ENCODE data around the gene BCAS1.

Gene BCAS1

GRCh38 chr20:54043076-54043967, 27.1 kb downstream of the BCAS1 start:
- H3K4me2 ChIP-seq (ENCODE audit: low read length): no peak overlapping the region
- no peak overlapping the region for H3K9ac ChIP-seq (ENCODE audit: low read length)
- H3K36me3 ChIP-seq (ENCODE audit: insufficient read depth, low read length): no peaks in the 10 kb centered on the region
- H3K4me1 ChIP-seq (ENCODE audit: insufficient read depth, low read length, severe bottlenecking): no peaks in the 10 kb centered on the region
- no peak overlapping the region for H3K4me3 ChIP-seq (ENCODE audit: low read depth, low read length, poor library complexity, severe bottlenecking)
- H3K27ac ChIP-seq (ENCODE audit: low read depth, low read length, poor library complexity, severe bottlenecking): no peak overlapping the region
- TF ChIP-seq CTCF (IDR thresholded peaks at IDR 0.05; ENCODE audit: low read length): no peak
- TF ChIP-seq EZH2 (IDR thresholded peaks at IDR 0.05; ENCODE audit: borderline replicate concordance, low read length): no peak
- no peaks in the 10 kb centered on the region for H3F3A ChIP-seq (ENCODE audit: insufficient read depth, low read length)
- no peaks in the 10 kb centered on the region for H3K9me2 ChIP-seq (ENCODE audit: low read depth, low read length)
- no peaks in the 10 kb centered on the region for H3K9me3 ChIP-seq (ENCODE audit: low read length)
- no peaks in the 10 kb centered on the region for H3K79me2 ChIP-seq (ENCODE audit: insufficient read depth, low read length)
- H4K20me1 ChIP-seq (ENCODE audit: insufficient read depth, low read length): no peaks in the 10 kb centered on the region
- H3K27me3 ChIP-seq (ENCODE audit: insufficient read depth, low read length): no peaks in the 10 kb centered on the region
- no peak overlapping the region for H2AFZ ChIP-seq (ENCODE audit: low read length)

DNA sequence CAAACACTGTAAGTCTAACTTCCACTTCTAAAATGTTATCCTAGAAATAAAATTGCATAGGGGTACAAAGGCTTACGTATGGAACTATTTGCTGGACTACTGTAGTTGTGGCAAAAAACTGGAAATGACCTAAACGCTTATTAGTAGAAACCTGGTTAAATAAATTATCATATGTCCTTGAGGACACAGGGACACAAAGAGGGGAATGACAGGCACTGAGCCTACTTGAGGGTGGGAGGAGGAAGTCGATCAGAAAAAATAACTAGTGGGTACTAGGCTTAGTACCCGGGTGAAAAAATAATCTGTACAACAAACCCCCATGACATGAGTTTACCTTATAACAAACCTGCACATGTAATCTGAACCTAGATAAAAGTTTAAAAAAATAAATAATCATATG, 28.4 kb downstream of the BCAS1 start:
- TF ChIP-seq EZH2 (IDR thresholded peaks at IDR 0.05; ENCODE audit: borderline replicate concordance, low read length): no peak
- Histone ChIP-seq H2AFZ (ENCODE audit: low read length) (no peak overlapping the region), H3K27me3 (ENCODE audit: insufficient read depth, low read length) (no peaks in the 10 kb centered on the region), H3K4me1 (ENCODE audit: insufficient read depth, low read length, severe bottlenecking) (no peaks in the 10 kb centered on the region), H3K9me2 (ENCODE audit: low read depth, low read length) (no peaks in the 10 kb centered on the region), H3K9me3 (ENCODE audit: low read length) (no peaks in the 10 kb centered on the region), H3K4me3 (ENCODE audit: low read depth, low read length, poor library complexity, severe bottlenecking) (no peak overlapping the region), H3F3A (ENCODE audit: insufficient read depth, low read length) (no peaks in the 10 kb centered on the region), H3K9ac (ENCODE audit: low read length) (no peak overlapping the region), H3K27ac (ENCODE audit: low read depth, low read length, poor library complexity, severe bottlenecking) (no peak overlapping the region), H4K20me1 (ENCODE audit: insufficient read depth, low read length) (no peaks in the 10 kb centered on the region), H3K36me3 (ENCODE audit: insufficient read depth, low read length) (no peaks in the 10 kb centered on the region), H3K4me2 (ENCODE audit: low read length) (no peak overlapping the region), H3K79me2 (ENCODE audit: insufficient read depth, low read length) (no peaks in the 10 kb centered on the region)

DNA sequence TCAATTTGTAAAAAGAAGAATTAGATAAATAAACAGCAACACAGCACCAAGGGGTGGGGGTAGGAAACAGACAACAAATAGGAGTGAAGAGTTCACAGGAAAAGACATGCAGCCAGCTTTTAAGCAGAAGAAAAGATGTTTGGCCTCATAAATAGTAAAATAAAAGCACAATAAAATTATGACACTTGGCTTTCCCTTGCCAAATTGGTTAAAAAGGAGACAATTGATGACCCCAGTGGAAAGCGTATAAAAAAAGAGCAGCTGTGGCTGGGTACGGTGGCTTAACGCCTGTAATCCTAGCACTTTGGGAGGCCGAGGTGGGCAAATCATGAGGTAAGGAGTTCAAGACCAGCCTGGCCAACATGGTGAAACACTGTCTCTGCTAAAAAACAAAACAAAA, 29.1 kb downstream of the BCAS1 start:
- H3K4me3 ChIP-seq (ENCODE audit: low read depth, low read length, poor library complexity, severe bottlenecking): no peak overlapping the region
- H3K9me2 ChIP-seq (ENCODE audit: low read depth, low read length): no peaks in the 10 kb centered on the region
- no peaks in the 10 kb centered on the region for H4K20me1 ChIP-seq (ENCODE audit: insufficient read depth, low read length)
- H3K4me2 ChIP-seq (ENCODE audit: low read length): no peak overlapping the region
- no peaks in the 10 kb centered on the region for H3K36me3 ChIP-seq (ENCODE audit: insufficient read depth, low read length)
- H3K4me1 ChIP-seq (ENCODE audit: insufficient read depth, low read length, severe bottlenecking): no peaks in the 10 kb centered on the region
- H3K27ac ChIP-seq (ENCODE audit: low read depth, low read length, poor library complexity, severe bottlenecking): no peak overlapping the region
- no peaks in the 10 kb centered on the region for H3K27me3 ChIP-seq (ENCODE audit: insufficient read depth, low read length)
- H3K9ac ChIP-seq (ENCODE audit: low read length): no peak overlapping the region
- H3K79me2 ChIP-seq (ENCODE audit: insufficient read depth, low read length): no peaks in the 10 kb centered on the region
- H3F3A ChIP-seq (ENCODE audit: insufficient read depth, low read length): no peaks in the 10 kb centered on the region
- no peaks in the 10 kb centered on the region for H3K9me3 ChIP-seq (ENCODE audit: low read length)
- no peak for TF ChIP-seq CTCF (IDR thresholded peaks at IDR 0.05; ENCODE audit: low read length)
- no peak for TF ChIP-seq EZH2 (IDR thresholded peaks at IDR 0.05; ENCODE audit: borderline replicate concordance, low read length)
- no peak overlapping the region for H2AFZ ChIP-seq (ENCODE audit: low read length)

DNA sequence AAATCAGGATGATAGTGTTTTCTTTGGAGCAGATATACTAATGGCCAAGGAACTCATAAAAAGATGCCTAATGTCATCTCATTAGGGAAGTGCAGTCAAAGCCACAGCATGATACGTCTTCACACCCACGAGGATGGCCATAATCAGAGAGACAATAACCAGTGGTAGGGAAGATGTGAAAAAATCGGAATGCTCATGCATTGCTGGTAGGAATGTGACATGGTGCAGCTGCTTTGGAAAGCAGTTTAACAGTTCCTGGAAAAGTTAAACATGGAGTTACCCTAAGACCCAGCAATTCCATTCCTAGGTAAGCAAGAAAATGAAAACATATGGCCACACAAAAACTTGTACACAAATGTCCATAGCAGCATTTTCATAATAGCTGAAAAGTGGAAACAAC, 29.9 kb downstream of the BCAS1 start:
- Histone ChIP-seq H3K27ac (ENCODE audit: low read depth, low read length, poor library complexity, severe bottlenecking) (no peak overlapping the region), H3F3A (ENCODE audit: insufficient read depth, low read length) (no peaks in the 10 kb centered on the region), H3K36me3 (ENCODE audit: insufficient read depth, low read length) (no peaks in the 10 kb centered on the region), H4K20me1 (ENCODE audit: insufficient read depth, low read length) (no peaks in the 10 kb centered on the region), H3K9me2 (ENCODE audit: low read depth, low read length) (no peaks in the 10 kb centered on the region), H2AFZ (ENCODE audit: low read length) (no peak overlapping the region), H3K9ac (ENCODE audit: low read length) (no peak overlapping the region), H3K4me2 (ENCODE audit: low read length) (no peak overlapping the region), H3K4me3 (ENCODE audit: low read depth, low read length, poor library complexity, severe bottlenecking) (no peak overlapping the region), H3K79me2 (ENCODE audit: insufficient read depth, low read length) (no peaks in the 10 kb centered on the region), H3K9me3 (ENCODE audit: low read length) (no peaks in the 10 kb centered on the region), H3K4me1 (ENCODE audit: insufficient read depth, low read length, severe bottlenecking) (no peaks in the 10 kb centered on the region), H3K27me3 (ENCODE audit: insufficient read depth, low read length) (no peaks in the 10 kb centered on the region)
- TF ChIP-seq EZH2 (IDR thresholded peaks at IDR 0.05; ENCODE audit: borderline replicate concordance, low read length) (no peak), CTCF (IDR thresholded peaks at IDR 0.05; ENCODE audit: low read length) (no peak)
